GM19240 (cell line): ENCODE data around the gene TMEM45A.
"Not testable (repeated sequence)": the region's sequence is repeated elsewhere in the genome, so short reads cannot be mapped to it uniquely, and the experiment has no call there.

Experiments
- DNase-seq: peaks from one replicate; pipeline ENCODE4 v3.0.0; 2011; ENCODE audit warnings: low spot score; ENCODE audit not compliant: insufficient read length

Gene TMEM45A

GRCh38 chr3:100483529-100483928 lies 8.9 kb upstream of the TMEM45A start:
- DNase-seq = no peak

- no peak for DNase-seq
These were observed 5.6 kb upstream of the TMEM45A start for GRCh38 chr3:100486808-100487207.

- no peak for DNase-seq
These were observed 3.3 kb upstream of the TMEM45A start for GRCh38 chr3:100489118-100489517.

- DNase-seq = no peak
These were observed 4.4 kb downstream of the TMEM45A start for GRCh38 chr3:100496711-100497261.

- no peak for DNase-seq
These were observed 7.2 kb downstream of the TMEM45A start for GRCh38 chr3:100499651-100500050.

- no peak for DNase-seq
These were observed 8.0 kb downstream of the TMEM45A start for GRCh38 chr3:100500320-100500880.

GRCh38 chr3:100503448-100503847 lies 11.0 kb downstream of the TMEM45A start:
- DNase-seq = no peak

- DNase-seq = no peak
These were observed 13.9 kb downstream of the TMEM45A start for GRCh38 chr3:100506355-100506754.

- DNase-seq = not testable (repeated sequence)
These were observed 17.4 kb downstream of the TMEM45A start for GRCh38 chr3:100509818-100510217.

- no peak for DNase-seq
These were observed 23.8 kb downstream of the TMEM45A start for GRCh38 chr3:100516232-100516631.

GRCh38 chr3:100516838-100517237 lies 24.4 kb downstream of the TMEM45A start:
- DNase-seq = no peak

GRCh38 chr3:100517276-100517675 lies 24.9 kb downstream of the TMEM45A start:
- DNase-seq = no peak

- no peak for DNase-seq
These were observed 25.8 kb downstream of the TMEM45A start for GRCh38 chr3:100518244-100518643.

GRCh38 chr3:100518983-100519382 lies 26.6 kb downstream of the TMEM45A start:
- no peak for DNase-seq

- DNase-seq = no peak
These were observed 29.0 kb downstream of the TMEM45A start for GRCh38 chr3:100521439-100521845.

- DNase-seq = no peak
These were observed 29.7 kb downstream of the TMEM45A start for GRCh38 chr3:100522125-100522524.

- no peak for DNase-seq
These were observed 30.8 kb downstream of the TMEM45A start for GRCh38 chr3:100523050-100523760.

GRCh38 chr3:100525753-100526612 lies 33.6 kb downstream of the TMEM45A start:
- DNase-seq = no peak

GRCh38 chr3:100526613-100527346 lies 34.4 kb downstream of the TMEM45A start:
- no peak for DNase-seq

GRCh38 chr3:100527347-100527735 lies 34.9 kb downstream of the TMEM45A start:
- DNase-seq = no peak

- no peak for DNase-seq
These were observed 38.7 kb downstream of the TMEM45A start for GRCh38 chr3:100531093-100531492.
